ENCODE measurements around the gene HBS1L.

GRCh38 chr6:134967711-134968110 lies 86.9 kb downstream of the HBS1L start:
- no peak for TF ChIP-seq NR2F2 (IDR thresholded peaks at IDR 0.05)
- TF ChIP-seq, protein P1, sequence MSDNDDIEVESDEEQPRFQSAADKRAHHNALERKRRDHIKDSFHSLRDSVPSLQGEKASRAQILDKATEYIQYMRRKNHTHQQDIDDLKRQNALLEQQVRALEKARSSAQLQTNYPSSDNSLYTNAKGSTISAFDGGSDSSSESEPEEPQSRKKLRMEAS (IDR thresholded peaks at IDR 0.05), result no peak
- no peak for TF ChIP-seq EGR1 (IDR thresholded peaks at IDR 0.05; ENCODE audit: low read depth in 2 of 2)
- TF ChIP-seq, protein P2, sequence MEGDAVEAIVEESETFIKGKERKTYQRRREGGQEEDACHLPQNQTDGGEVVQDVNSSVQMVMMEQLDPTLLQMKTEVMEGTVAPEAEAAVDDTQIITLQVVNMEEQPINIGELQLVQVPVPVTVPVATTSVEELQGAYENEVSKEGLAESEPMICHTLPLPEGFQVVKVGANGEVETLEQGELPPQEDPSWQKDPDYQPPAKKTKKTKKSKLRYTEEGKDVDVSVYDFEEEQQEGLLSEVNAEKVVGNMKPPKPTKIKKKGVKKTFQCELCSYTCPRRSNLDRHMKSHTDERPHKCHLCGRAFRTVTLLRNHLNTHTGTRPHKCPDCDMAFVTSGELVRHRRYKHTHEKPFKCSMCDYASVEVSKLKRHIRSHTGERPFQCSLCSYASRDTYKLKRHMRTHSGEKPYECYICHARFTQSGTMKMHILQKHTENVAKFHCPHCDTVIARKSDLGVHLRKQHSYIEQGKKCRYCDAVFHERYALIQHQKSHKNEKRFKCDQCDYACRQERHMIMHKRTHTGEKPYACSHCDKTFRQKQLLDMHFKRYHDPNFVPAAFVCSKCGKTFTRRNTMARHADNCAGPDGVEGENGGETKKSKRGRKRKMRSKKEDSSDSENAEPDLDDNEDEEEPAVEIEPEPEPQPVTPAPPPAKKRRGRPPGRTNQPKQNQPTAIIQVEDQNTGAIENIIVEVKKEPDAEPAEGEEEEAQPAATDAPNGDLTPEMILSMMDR (IDR thresholded peaks at IDR 0.05; ENCODE audit: low read depth, low read length, missing input control), result no peak
- no peak for TF ChIP-seq REST (IDR thresholded peaks at IDR 0.05)
- no peak for TF ChIP-seq TAF1 (conservative IDR thresholded peaks at IDR 0.05)

Data from liver (tissue), 3 donors.